ENCODE results near the gene GRK2. TPM values are rescaled to one million over a fixed set of nuclear protein-coding genes. Genes with fewer than 3 reads are reported as not detected.

GRK2 gene
- total RNA-seq, 4 donors from 2014 or later: 42.6 to 106 (median 50.7) TPM

- TF ChIP-seq CTCF (IDR thresholded peaks at IDR 0.05): no peak
- ATAC-seq (ENCODE audit: low FRiP score): no peak
- no peak for DNase-seq (ENCODE audit: low spot score)
Observed at GRCh38 chr11:67271541-67272284, 5.4 kb downstream of the GRK2 start.

- DNase-seq (ENCODE audit: low spot score): no peak
- no peak for ATAC-seq (ENCODE audit: low FRiP score)
- no peak for TF ChIP-seq CTCF (IDR thresholded peaks at IDR 0.05)
Observed at GRCh38 chr11:67272327-67273259, 6.3 kb downstream of the GRK2 start.

GRCh38 chr11:67273260-67273990 lies 7.2 kb downstream of the GRK2 start:
- ATAC-seq (ENCODE audit: low FRiP score): no peak
- no peak for DNase-seq (ENCODE audit: low spot score)

GRCh38 chr11:67274768-67275605 lies 8.7 kb downstream of the GRK2 start:
- no peak for DNase-seq (ENCODE audit: low spot score)
- no peak for ATAC-seq (ENCODE audit: low FRiP score)
- no peak for TF ChIP-seq CTCF (IDR thresholded peaks at IDR 0.05)

More at GRCh38 chr11:67273260-67273990, 7.2 kb downstream of the GRK2 start:
- no peak for TF ChIP-seq CTCF (IDR thresholded peaks at IDR 0.05)

GRCh38 chr11:67275606-67276409 lies 9.5 kb downstream of the GRK2 start:
- DNase-seq (ENCODE audit: low spot score) (no peak), ATAC-seq (ENCODE audit: low FRiP score) (no peak)
- TF ChIP-seq CTCF (IDR thresholded peaks at IDR 0.05): no peak
